ENCODE data around the gene EML1. TPM values are rescaled to one million over a fixed set of nuclear protein-coding genes. Genes with fewer than 3 reads are reported as not detected.

Gene EML1
- total RNA-seq, 1 experiment from 2014 or later: 5.4 TPM

- DNase-seq (ENCODE audit: low read depth): peak; percentile 6
These were observed 531 bp upstream of the EML1 start for GRCh38 chr14:99792551-99793212.

DNA sequence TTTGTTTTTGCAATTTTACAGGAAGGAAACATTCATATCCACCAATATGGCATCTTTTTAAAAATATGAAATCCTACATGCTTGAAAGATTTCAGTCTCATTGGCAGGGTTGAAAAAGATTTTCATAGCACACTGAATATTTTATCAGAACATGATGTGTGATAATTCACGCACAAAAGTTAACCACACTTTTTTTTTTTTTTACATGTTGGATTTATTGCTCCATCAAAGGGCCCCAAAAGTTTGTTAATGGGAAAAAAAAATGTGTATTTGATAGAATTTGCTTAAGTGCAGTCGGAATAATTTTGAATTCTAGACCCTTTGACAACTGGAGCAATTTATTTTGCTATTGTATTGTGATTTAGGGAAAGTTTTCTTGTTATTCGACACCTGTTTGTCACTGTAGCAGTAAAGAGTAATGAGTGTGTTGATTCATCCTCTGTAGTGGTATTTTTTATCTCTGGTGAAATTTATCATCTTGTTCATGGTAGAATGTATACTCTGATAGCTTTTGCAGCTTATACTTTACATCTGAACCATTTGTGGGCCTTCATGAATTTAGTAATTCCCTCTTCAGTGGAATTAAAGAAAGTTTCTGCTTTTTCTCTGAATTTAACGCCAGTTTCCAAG, 1.1 kb downstream of the EML1 start:
- in situ Hi-C loops (cut with HindIII; ENCODE audit: low pct_unique_long_range_greater_than_20kb, low sequenced_read_pairs): no loop called here
- no peak for DNase-seq (ENCODE audit: low read depth)

More at GRCh38 chr14:99792551-99793212, 531 bp upstream of the EML1 start:
- in situ Hi-C loops (cut with HindIII; ENCODE audit: low pct_unique_long_range_greater_than_20kb, low sequenced_read_pairs): no loop called here

DNA sequence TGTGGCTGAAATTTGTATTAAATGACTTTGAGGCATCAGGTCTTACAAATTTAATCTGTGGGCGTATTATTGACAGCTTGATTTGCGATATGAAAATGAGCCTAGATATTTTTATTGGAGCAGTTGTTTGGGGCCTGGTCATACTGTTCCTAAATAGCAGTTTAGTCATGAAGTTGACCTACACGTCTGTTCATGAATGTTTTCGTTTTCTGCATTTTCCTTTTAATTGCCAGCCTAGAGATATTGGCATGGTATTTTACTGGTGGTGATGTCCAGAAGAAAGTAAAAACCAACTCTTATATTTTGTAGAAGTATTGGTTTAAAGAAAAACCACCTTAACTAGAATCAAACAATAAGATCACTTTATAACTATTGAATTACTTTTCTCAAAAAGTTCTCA, 1.8 kb downstream of the EML1 start:
- DNase-seq (ENCODE audit: low read depth): no peak
- in situ Hi-C loops (cut with HindIII; ENCODE audit: low pct_unique_long_range_greater_than_20kb, low sequenced_read_pairs): no loop called here

- in situ Hi-C loops (cut with HindIII; ENCODE audit: low pct_unique_long_range_greater_than_20kb, low sequenced_read_pairs): no loop called here
These were observed 4.0 kb downstream of the EML1 start for GRCh38 chr14:99797231-99797630.

DNA sequence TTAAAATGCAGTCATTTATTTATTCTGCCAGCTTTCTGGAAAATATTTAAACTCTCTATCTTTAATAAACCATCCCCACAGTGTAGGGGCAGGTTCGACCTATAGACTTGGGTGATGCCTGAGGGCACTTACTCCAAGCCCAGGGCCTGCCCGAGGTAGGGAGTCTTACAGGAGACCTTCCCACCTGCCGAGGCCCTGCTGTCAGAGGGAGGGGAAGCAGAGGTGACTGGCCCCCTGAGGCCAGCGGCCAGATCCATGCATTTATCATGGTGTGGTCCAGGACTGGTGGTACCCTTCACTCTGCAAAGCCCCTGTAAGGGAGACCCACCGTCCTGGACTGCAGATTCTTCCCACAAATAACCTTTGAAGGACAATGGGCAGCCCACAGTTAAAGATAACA, 7.6 kb downstream of the EML1 start:
- DNase-seq (ENCODE audit: low read depth): no peak
- in situ Hi-C loops (cut with HindIII; ENCODE audit: low pct_unique_long_range_greater_than_20kb, low sequenced_read_pairs): no loop called here

More at GRCh38 chr14:99797231-99797630, 4.0 kb downstream of the EML1 start:
- DNase-seq (ENCODE audit: low read depth): no peak

- in situ Hi-C loops (cut with HindIII; ENCODE audit: low pct_unique_long_range_greater_than_20kb, low sequenced_read_pairs): no loop called here
- DNase-seq (ENCODE audit: low read depth): no peak
These were observed 9.3 kb downstream of the EML1 start for GRCh38 chr14:99802301-99803105.

- in situ Hi-C loops (cut with HindIII; ENCODE audit: low pct_unique_long_range_greater_than_20kb, low sequenced_read_pairs): no loop called here
- DNase-seq (ENCODE audit: low read depth): no peak
These were observed 10.0 kb downstream of the EML1 start for GRCh38 chr14:99803106-99803775.

GRCh38 chr14:99803803-99804202, 10.6 kb downstream of the EML1 start:
- no peak for DNase-seq (ENCODE audit: low read depth)
- in situ Hi-C loops (cut with HindIII; ENCODE audit: low pct_unique_long_range_greater_than_20kb, low sequenced_read_pairs): no loop called here

DNA sequence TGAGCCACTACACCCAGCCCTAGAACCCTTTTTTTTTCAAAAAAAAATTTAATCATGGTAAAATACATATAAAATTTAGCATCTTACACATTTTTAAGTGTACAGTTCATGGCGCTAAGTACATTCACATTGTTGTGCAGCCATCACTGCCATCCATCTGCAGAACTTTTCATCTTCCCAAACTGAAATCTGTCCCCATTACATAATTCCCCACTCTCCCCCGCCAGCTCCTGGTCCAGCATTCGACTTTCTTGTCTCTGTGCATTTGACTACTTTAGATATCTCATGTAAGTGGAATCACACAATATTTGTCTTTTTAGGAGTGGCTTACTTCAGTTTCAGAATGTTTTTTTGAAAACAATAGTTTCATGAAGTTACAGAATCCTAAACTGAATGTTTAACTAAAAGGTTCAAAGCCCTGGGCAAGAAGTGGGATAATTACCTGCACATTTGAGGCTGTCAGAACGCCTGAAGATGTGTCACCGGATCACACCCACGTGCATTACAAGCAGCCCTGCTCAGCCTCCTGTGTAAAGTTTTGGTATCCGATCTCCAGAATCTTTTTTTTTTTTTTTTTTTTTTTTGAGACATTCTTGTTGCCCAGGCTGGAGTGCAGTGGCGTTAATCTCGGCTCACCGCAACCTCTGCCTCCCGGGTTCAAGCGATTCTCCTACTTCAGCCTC, 12.7 kb downstream of the EML1 start:
- in situ Hi-C loops (cut with HindIII; ENCODE audit: low pct_unique_long_range_greater_than_20kb, low sequenced_read_pairs): no loop called here
- no peak for DNase-seq (ENCODE audit: low read depth)

DNA sequence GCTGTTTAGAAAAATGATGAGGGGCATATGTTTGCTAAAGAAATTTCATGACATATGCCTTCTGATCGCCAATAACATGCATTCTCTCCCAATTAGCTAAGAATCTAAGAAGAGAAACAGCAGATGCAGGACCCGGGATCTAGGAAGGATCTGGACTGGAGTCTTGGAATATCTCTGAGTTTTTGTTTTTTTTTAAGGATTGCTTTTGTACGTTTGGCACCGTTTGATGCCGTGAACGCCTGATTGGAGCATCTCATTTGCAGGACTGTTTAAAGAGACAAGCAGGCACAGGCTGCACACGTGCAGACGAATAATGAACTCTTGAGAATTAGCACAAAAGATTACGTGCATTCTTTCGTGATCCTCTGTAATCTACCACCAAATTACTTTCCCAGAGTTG, 13.6 kb downstream of the EML1 start:
- in situ Hi-C loops (cut with HindIII; ENCODE audit: low pct_unique_long_range_greater_than_20kb, low sequenced_read_pairs): no loop called here
- no peak for DNase-seq (ENCODE audit: low read depth)

- peak; percentile 21 for DNase-seq (ENCODE audit: low read depth)
- in situ Hi-C loops (cut with HindIII; ENCODE audit: low pct_unique_long_range_greater_than_20kb, low sequenced_read_pairs): no loop called here
These were observed 14.4 kb downstream of the EML1 start for GRCh38 chr14:99807413-99808153.

DNA sequence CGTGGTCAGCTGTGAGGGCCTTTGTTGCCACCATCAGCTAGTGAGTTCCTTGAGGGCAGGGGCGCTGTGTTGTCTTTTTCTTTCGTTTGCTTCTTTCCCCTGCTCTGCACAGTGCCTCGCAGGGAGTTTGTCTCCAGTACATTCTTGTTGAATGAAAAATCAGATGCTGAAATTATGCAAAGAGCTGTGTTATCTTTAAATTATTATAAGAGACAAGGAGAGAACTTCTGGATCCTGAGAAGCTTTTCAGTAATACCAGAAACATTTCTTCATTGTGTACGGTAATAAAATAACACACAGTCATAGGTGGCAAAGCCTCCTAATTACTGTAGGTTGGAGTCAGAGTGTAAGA, 14.9 kb downstream of the EML1 start:
- no peak for DNase-seq (ENCODE audit: low read depth)
- in situ Hi-C loops (cut with HindIII; ENCODE audit: low pct_unique_long_range_greater_than_20kb, low sequenced_read_pairs): no loop called here

- in situ Hi-C loops (cut with HindIII; ENCODE audit: low pct_unique_long_range_greater_than_20kb, low sequenced_read_pairs): no loop called here
- no peak for DNase-seq (ENCODE audit: low read depth)
These were observed 15.3 kb downstream of the EML1 start for GRCh38 chr14:99808515-99808914.

- DNase-seq (ENCODE audit: low read depth): no peak
- in situ Hi-C loops (cut with HindIII; ENCODE audit: low pct_unique_long_range_greater_than_20kb, low sequenced_read_pairs): no loop called here
These were observed 16.1 kb downstream of the EML1 start for GRCh38 chr14:99809360-99809759.

DNA sequence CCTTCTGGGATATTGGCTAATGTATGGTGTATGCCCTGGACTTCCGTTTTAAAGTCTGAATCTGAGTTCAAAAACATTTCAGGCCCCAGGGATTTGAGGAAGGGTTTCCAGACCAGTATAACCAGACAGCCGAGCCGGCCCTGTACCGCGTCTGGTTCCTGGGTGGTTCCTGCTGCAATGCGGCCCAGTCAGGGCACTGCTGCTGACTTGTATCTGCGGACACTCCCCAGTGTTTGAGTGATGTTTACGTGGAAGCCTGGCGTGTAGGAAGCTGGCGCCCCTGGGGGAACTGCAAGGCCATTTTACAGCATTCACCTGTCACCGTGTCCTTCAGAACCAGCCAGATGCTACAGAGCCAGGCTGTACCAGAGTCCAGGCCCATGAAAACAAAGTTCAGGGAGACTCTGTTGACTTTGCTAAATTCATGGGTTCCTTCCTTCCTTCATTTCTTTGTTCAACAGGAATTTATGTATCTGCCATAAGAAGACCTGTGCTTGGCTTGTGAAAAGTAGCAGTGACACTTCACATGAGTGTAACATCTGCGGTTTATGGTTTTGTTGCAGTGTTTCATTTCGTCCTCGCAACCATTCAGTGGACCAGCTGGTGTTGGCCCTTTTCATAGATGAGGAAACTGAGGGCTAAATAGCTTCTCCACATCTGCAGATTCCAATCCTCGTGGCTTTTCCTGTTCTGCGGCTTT, 16.8 kb downstream of the EML1 start:
- in situ Hi-C loops (cut with HindIII; ENCODE audit: low pct_unique_long_range_greater_than_20kb, low sequenced_read_pairs): no loop called here
- DNase-seq (ENCODE audit: low read depth): no peak

GRCh38 chr14:99810559-99810874, 17.3 kb downstream of the EML1 start:
- in situ Hi-C loops (cut with HindIII; ENCODE audit: low pct_unique_long_range_greater_than_20kb, low sequenced_read_pairs): no loop called here

DNA sequence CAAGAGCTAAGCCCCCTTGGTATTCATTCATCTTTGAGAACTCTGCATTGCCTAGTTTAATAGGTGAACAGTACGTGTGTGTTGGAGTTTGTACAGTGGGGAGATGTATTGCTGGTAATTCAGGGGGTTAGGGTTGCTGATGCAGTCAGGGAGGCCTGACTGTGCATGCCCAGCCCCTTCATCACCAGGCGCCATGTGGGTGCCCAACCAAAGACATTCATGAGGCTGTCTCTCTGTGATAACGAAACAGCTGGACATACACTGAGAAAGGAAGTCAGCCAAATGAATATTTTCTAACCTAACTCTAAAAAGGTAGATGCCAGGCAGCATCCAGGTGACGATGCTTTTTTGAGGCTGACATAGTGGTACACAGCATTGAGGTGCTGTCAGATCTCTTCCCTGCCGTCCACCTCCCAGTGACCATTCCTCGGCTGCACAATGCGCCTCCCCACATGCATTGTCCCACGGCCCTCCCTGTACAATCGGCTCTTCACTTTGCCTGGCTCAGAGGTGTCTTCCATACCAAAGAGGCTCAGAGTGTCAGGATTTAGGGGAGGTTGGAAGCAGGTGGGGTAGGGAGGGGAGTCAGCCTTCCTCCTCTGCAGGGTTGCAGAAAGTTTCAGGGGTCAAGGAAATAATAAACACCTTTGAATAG, 19.0 kb downstream of the EML1 start:
- in situ Hi-C loops (cut with HindIII; ENCODE audit: low pct_unique_long_range_greater_than_20kb, low sequenced_read_pairs): no loop called here
- no peak for DNase-seq (ENCODE audit: low read depth)

More at GRCh38 chr14:99810559-99810874, 17.3 kb downstream of the EML1 start:
- no peak for DNase-seq (ENCODE audit: low read depth)
